Stomach (tissue), 9 donors: ENCODE measurements around the gene TRMT2A. TPM values are rescaled to one million over a fixed set of nuclear protein-coding genes. Genes with fewer than 3 reads are reported as not detected.

ENCODE experiments used
- DNase-seq, 2 donors: peaks; one replicate each; pipeline versions ENCODE4 v3.0.0 to v3.0.0-alpha.2; 2013 to 2019
- H3K27ac ChIP-seq, 5 donors: fragments of 200-600 bp in 4 of 5; sonication (generic) in 4 of 5; one replicate each; pipeline ENCODE4 v1.5.1; 2013 to 2019; ENCODE audit warnings: mild to moderate bottlenecking in 1 of 5, moderate library complexity in 1 of 5
- H3K27me3 ChIP-seq, 3 donors: fragments of 200-600 bp; sonication (generic); one replicate each; pipeline ENCODE4 v1.5.1; 2017 to 2019; ENCODE audit warnings: mixed run types in 1 of 3
- H3K36me3 ChIP-seq, 4 donors: fragments of 200-600 bp; sonication (generic); 1 replicate in 3 of 4; 2 replicates in 1 of 4; pipeline ENCODE4 v1.5.1; 2016 to 2019
- H3K4me1 ChIP-seq, 4 donors: fragments of 200-600 bp; sonication (generic); one replicate each; pipeline ENCODE4 v1.5.1; 2016 to 2019
- H3K4me3 ChIP-seq, 4 donors: fragments of 200-600 bp; sonication (generic) in 3 of 4; one replicate each; pipeline ENCODE4 v1.5.1; 2016 to 2019; ENCODE audit warnings: mild to moderate bottlenecking in 1 of 4
- H3K9me3 ChIP-seq, 4 donors: fragments of 200-600 bp; sonication (generic); one replicate each; pipeline ENCODE4 v1.5.1; 2016 to 2019
- CTCF ChIP-seq, 7 experiments: fragments of 450-650 bp in 4 of 7; fragments of 200-600 bp in 3 of 7; sonication (generic) in 3 of 7; IDR thresholded peaks; one replicate each; pipeline ENCODE4 v1.5.1; 2016 to 2019; ENCODE audit warnings: antibody characterized with exemption in 7 of 7, control low read depth in 2 of 7, mild to moderate bottlenecking in 1 of 7
- EP300 ChIP-seq: sonication (generic); formaldehyde crosslinking; IDR thresholded peaks from one replicate; pipeline ENCODE4 v1.6.1; 2017; ENCODE audit warnings: antibody characterized with exemption
- POLR2A ChIP-seq, 4 donors: fragments of 450-650 bp; IDR thresholded peaks; one replicate each; pipeline ENCODE4 v1.6.1; 2016; ENCODE audit warnings: antibody characterized with exemption in 4 of 4, control low read depth in 2 of 4, mild to moderate bottlenecking in 1 of 4, moderate library complexity in 1 of 4
- POLR2AphosphoS5 ChIP-seq, 3 donors: sonication (generic); formaldehyde crosslinking; IDR thresholded peaks; one replicate each; pipeline ENCODE4 v1.6.1; 2016; ENCODE audit warnings: antibody characterized with exemption in 3 of 3
- WGBS, 5 donors: extraction: QIAGEN DNeasy Blood & Tissue Kit in 3 of 5; methylation state at CpG; one replicate each; pipeline versions ENCODE4 v1.1.5 to v1.1.7; 2013 to 2018; 5-methylcytosine and 5-hydroxymethylcytosine counted together
- intact Hi-C: fragments of 100-400 bp; cut with DNase I; formaldehyde crosslinking; loops from one replicate; pipeline ENCODE4 v1.15.1; 2023; ENCODE audit warnings: low total_unique reads
- polyA plus RNA-seq, 3 donors: library from polyadenylated mRNA; stranded (reverse); fragments of 200-250 nt; gene quantifications; one replicate each; pipeline ENCODE4 v1.2.3, GENCODE V29; 2013
- total RNA-seq, 5 donors: library from RNA; depleted of rRNA; stranded (reverse); fragments of >200 nt; gene quantifications; one replicate each; pipeline versions ENCODE4 v1.1.0 to v1.2.3, GENCODE V29; 2014 to 2016
- donor health status: healthy with polysubstance abuse.
- donor health status: Bipolar disorder and iron deficiency.
- donor health status: healthy.

TRMT2A gene
- total and polyA plus RNA-seq, 8 donors = 17.9 to 143 (median 62.6) TPM

- WGBS, 5 donors = 86 to 94% (median 91%) methylated on average over 13 to 22 of the region's 22 CpGs
- H3K36me3 ChIP-seq = peaks cover 0 to 60% (median 49%) of the 10 kb centered on the region in 4 donors
- no peak for TF ChIP-seq EP300
- no peak for TF ChIP-seq CTCF (IDR thresholded peaks at IDR 0.05)
- TF ChIP-seq POLR2AphosphoS5 (IDR thresholded peaks at IDR 0.05) = no peak
- TF ChIP-seq POLR2A (IDR thresholded peaks at IDR 0.05) = no peak
These were observed 28.3 kb upstream of the TRMT2A start for GRCh38 chr22:20145206-20145831.

GRCh38 chr22:20143883-20144665 lies 27.0 kb upstream of the TRMT2A start:
- 83 to 97% (median 84%) methylated on average over 6 to 19 of the region's 19 CpGs for WGBS, 5 donors
- Histone ChIP-seq H3K9me3 (no peaks in the 10 kb centered on the region), H3K27ac (no peak overlapping the region), H3K4me3 (no peak overlapping the region), H3K36me3 (peaks cover 7 to 72% (median 60%) of the 10 kb centered on the region in 4 donors), H3K27me3 (no peaks in the 10 kb centered on the region), H3K4me1 (no peaks in the 10 kb centered on the region)
- TF ChIP-seq EP300 (no peak), CTCF (IDR thresholded peaks at IDR 0.05) (no peak), POLR2A (IDR thresholded peaks at IDR 0.05) (no peak), POLR2AphosphoS5 (IDR thresholded peaks at IDR 0.05) (no peak)
- intact Hi-C loops = no loop called here
- DNase-seq = no peak

More at GRCh38 chr22:20145206-20145831, 28.3 kb upstream of the TRMT2A start:
- Histone ChIP-seq H3K4me3 (no peak overlapping the region), H3K27ac (no peak overlapping the region), H3K9me3 (no peaks in the 10 kb centered on the region), H3K4me1 (no peaks in the 10 kb centered on the region), H3K27me3 (no peaks in the 10 kb centered on the region)
- intact Hi-C loops = no loop called here
- DNase-seq = no peak

DNA sequence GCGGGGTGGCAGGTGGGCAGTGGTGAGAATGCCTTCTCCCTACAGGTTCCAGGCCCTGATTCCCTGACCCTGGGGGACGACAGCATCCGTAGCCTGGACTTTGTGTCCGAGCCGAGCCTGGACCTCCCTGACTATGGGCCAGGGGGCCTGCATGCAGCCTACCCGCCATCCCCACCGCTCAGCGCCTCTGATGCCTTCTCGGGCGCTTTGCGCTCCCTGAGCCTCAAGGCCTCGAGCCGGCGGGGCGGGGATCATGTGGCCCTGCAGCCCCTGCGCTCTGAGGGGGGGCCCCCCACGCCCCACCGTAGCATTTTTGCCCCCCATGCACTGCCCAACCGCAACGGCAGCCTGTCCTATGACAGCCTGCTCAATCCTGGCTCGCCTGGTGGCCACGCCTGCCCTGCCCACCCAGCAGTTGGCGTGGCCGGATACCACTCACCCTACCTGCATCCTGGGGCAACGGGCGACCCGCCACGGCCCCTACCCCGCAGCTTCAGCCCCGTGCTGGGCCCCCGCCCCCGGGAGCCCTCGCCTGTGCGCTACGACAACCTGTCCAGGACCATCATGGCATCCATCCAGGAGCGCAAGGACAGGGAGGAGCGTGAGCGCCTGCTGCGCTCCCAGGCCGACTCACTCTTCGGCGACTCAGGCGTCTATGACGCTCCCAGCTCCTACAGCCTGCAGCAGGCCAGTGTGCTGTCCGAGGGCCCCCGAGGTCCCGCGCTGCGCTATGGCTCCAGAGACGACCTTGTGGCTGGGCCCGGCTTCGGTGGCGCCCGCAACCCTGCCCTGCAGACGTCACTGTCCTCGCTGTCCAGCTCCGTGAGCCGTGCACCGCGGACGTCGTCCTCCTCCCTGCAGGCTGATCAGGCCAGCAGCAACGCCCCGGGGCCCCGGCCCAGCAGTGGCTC lies 25.9 kb upstream of the TRMT2A start:
- Histone ChIP-seq H3K4me3 (no peak overlapping the region), H3K36me3 (peaks cover 7 to 74% (median 60%) of the 10 kb centered on the region in 4 donors), H3K9me3 (no peaks in the 10 kb centered on the region), H3K27me3 (no peaks in the 10 kb centered on the region), H3K4me1 (peaks cover 4 to 9% (median 7%) of the 10 kb centered on the region in 4 donors), H3K27ac (no peak overlapping the region)
- no peak for TF ChIP-seq EP300
- TF ChIP-seq POLR2AphosphoS5 (IDR thresholded peaks at IDR 0.05) = no peak
- TF ChIP-seq CTCF (IDR thresholded peaks at IDR 0.05) = no peak
- TF ChIP-seq POLR2A (IDR thresholded peaks at IDR 0.05) = no peak
- DNase-seq = no peak
- intact Hi-C loops = no loop called here
- 89 to 95% (median 94%) methylated on average over 38 to 65 of the region's 65 CpGs for WGBS, 5 donors
